Adrenal gland (tissue), 5 donors: ENCODE data around the gene ARVCF.

ENCODE experiments used
- POLR2A ChIP-seq, 2 donors: fragments of 450-650 bp; IDR thresholded peaks; one replicate each; pipeline ENCODE4 v1.6.1; 2017; ENCODE audit warnings: antibody characterized with exemption in 2 of 2, mild to moderate bottlenecking in 2 of 2, moderate library complexity in 1 of 2
- TF ChIP-seq, protein P1 (sequence below), 6 experiments: fragments of 450-650 bp in 4 of 6; fragments of 200-600 bp in 2 of 6; sonication (generic) in 1 of 6; IDR thresholded peaks; 1 replicate in 5 of 6; 2 replicates in 1 of 6; pipeline versions ENCODE4 v1.5.1 to v1.8.0; 2016 to 2021; ENCODE audit warnings: antibody characterized with exemption in 6 of 6, mild to moderate bottlenecking in 2 of 6, moderate library complexity in 1 of 6
- donor health status: DM: no; HTN: no; CAD: no.

GRCh38 chr22:19978748-19979147 lies 37.9 kb downstream of the ARVCF start:
- TF ChIP-seq, protein P1, sequence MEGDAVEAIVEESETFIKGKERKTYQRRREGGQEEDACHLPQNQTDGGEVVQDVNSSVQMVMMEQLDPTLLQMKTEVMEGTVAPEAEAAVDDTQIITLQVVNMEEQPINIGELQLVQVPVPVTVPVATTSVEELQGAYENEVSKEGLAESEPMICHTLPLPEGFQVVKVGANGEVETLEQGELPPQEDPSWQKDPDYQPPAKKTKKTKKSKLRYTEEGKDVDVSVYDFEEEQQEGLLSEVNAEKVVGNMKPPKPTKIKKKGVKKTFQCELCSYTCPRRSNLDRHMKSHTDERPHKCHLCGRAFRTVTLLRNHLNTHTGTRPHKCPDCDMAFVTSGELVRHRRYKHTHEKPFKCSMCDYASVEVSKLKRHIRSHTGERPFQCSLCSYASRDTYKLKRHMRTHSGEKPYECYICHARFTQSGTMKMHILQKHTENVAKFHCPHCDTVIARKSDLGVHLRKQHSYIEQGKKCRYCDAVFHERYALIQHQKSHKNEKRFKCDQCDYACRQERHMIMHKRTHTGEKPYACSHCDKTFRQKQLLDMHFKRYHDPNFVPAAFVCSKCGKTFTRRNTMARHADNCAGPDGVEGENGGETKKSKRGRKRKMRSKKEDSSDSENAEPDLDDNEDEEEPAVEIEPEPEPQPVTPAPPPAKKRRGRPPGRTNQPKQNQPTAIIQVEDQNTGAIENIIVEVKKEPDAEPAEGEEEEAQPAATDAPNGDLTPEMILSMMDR (IDR thresholded peaks at IDR 0.05) = no peak
- no peak for TF ChIP-seq POLR2A (IDR thresholded peaks at IDR 0.05)
